H9 (cell line): ENCODE data around the gene ASMTL. TPM values are rescaled to one million over a fixed set of nuclear protein-coding genes. Genes with fewer than 3 reads are reported as not detected.

Experiments
- DNase-seq: peaks from one replicate; pipeline ENCODE4 v3.0.0-alpha.2; 2017
- H2AFZ ChIP-seq: one replicate; pipeline ENCODE4 v1.6.1; 2013; ENCODE audit warnings: mild to moderate bottlenecking, low read length, control low read depth, moderate library complexity
- H2AK5ac ChIP-seq: 2 replicates; pipeline ENCODE4 v1.6.1; 2013; ENCODE audit warnings: low read length, control low read depth, mixed read lengths; ENCODE audit not compliant: insufficient read length
- H2BK120ac ChIP-seq: one replicate; pipeline ENCODE4 v1.6.1; 2013; ENCODE audit warnings: low read depth, mild to moderate bottlenecking, low read length, control low read depth, inconsistent platforms; ENCODE audit not compliant: poor library complexity, severe bottlenecking
- H2BK12ac ChIP-seq: 2 replicates; pipeline ENCODE4 v1.6.1; 2013; ENCODE audit warnings: low read length, control low read depth, mixed read lengths, low read depth; ENCODE audit not compliant: insufficient read length
- H2BK15ac ChIP-seq: 2 replicates; pipeline ENCODE4 v1.6.1; 2013; ENCODE audit warnings: low read depth, low read length, control low read depth
- H2BK20ac ChIP-seq: one replicate; pipeline ENCODE4 v1.6.1; 2013; ENCODE audit warnings: low read depth, mild to moderate bottlenecking, low read length, control low read depth, inconsistent platforms; ENCODE audit not compliant: poor library complexity, severe bottlenecking
- H2BK5ac ChIP-seq: 2 replicates; pipeline ENCODE4 v1.6.1; 2013; ENCODE audit warnings: low read length, control low read depth, mixed read lengths; ENCODE audit not compliant: insufficient read length
- H3K14ac ChIP-seq: 2 replicates; pipeline ENCODE4 v1.6.1; 2013; ENCODE audit warnings: low read length, control low read depth; ENCODE audit not compliant: insufficient read depth
- H3K18ac ChIP-seq: 2 replicates; pipeline ENCODE4 v1.6.1; 2013; ENCODE audit warnings: low read depth, mild to moderate bottlenecking, mixed read lengths, low read length, control low read depth; ENCODE audit not compliant: insufficient read length
- H3K23ac ChIP-seq: 2 replicates; pipeline ENCODE4 v1.6.1; 2013; ENCODE audit warnings: low read length, control low read depth, mixed read lengths, low read depth; ENCODE audit not compliant: insufficient read length
- H3K23me2 ChIP-seq: 2 replicates; pipeline ENCODE4 v1.6.1; 2013; ENCODE audit warnings: low read depth, mild to moderate bottlenecking, mixed read lengths, low read length, control low read depth; ENCODE audit not compliant: insufficient read length, poor library complexity, severe bottlenecking
- H3K27ac ChIP-seq: 2 replicates; pipeline ENCODE4 v1.5.1; 2013; ENCODE audit warnings: low read length, control low read depth, mixed read lengths, low read depth; ENCODE audit not compliant: insufficient read length
- H3K27me3 ChIP-seq: 2 replicates; pipeline ENCODE4 v1.6.1; 2013; ENCODE audit warnings: low read length, control low read depth, inconsistent platforms; ENCODE audit not compliant: insufficient read depth
- H3K4ac ChIP-seq: 2 replicates; pipeline ENCODE4 v1.6.1; 2013; ENCODE audit warnings: low read depth, mild to moderate bottlenecking, control low read depth, inconsistent platforms, low read length, moderate library complexity
- H3K4me1 ChIP-seq: 2 replicates; pipeline ENCODE4 v1.6.1; 2013; ENCODE audit warnings: low read length, control low read depth, inconsistent platforms; ENCODE audit not compliant: insufficient read depth
- H3K4me2 ChIP-seq: 2 replicates; pipeline ENCODE4 v1.6.1; 2013; ENCODE audit warnings: low read length, control low read depth, mixed read lengths; ENCODE audit not compliant: insufficient read length, insufficient read depth
- H3K56ac ChIP-seq: 2 replicates; pipeline ENCODE4 v1.6.1; 2013; ENCODE audit warnings: low read depth, mild to moderate bottlenecking, mixed read lengths, low read length, control low read depth; ENCODE audit not compliant: insufficient read length
- H3K79me1 ChIP-seq: 2 replicates; pipeline ENCODE4 v1.6.1; 2013; ENCODE audit warnings: low read depth, mild to moderate bottlenecking, moderate library complexity, low read length, control low read depth, inconsistent platforms; ENCODE audit not compliant: insufficient read depth, poor library complexity, severe bottlenecking
- H3K79me2 ChIP-seq: 2 replicates; pipeline ENCODE4 v1.6.1; 2013; ENCODE audit warnings: low read length, control low read depth, inconsistent platforms; ENCODE audit not compliant: insufficient read depth
- H3K9ac ChIP-seq: 2 replicates; pipeline ENCODE4 v1.6.1; 2013; ENCODE audit warnings: low read length, control low read depth, mixed read lengths; ENCODE audit not compliant: insufficient read length; ENCODE audit errors: extremely low read depth
- H3K9me3 ChIP-seq: one replicate; pipeline ENCODE4 v1.6.1; 2013; ENCODE audit warnings: low read depth, low read length, inconsistent platforms; ENCODE audit not compliant: control insufficient read depth
- H3T11ph ChIP-seq: one replicate; pipeline ENCODE4 v1.6.1; 2013; ENCODE audit warnings: mild to moderate bottlenecking, low read length, control low read depth, inconsistent platforms
- H4K20me1 ChIP-seq: one replicate; pipeline ENCODE4 v1.6.1; 2013; ENCODE audit not compliant: control insufficient read depth, insufficient read length, insufficient read depth
- H4K5ac ChIP-seq: 2 replicates; pipeline ENCODE4 v1.6.1; 2013; ENCODE audit warnings: low read depth, mild to moderate bottlenecking, mixed read lengths, low read length, control low read depth; ENCODE audit not compliant: insufficient read length
- H4K8ac ChIP-seq: replicated peaks from 2 replicates; pipeline ENCODE4 v1.6.1; 2013; ENCODE audit warnings: low read length, control low read depth, mixed read lengths, low read depth; ENCODE audit not compliant: insufficient read length
- H4K91ac ChIP-seq: 2 replicates; pipeline ENCODE4 v1.6.1; 2013; ENCODE audit warnings: low read depth, mild to moderate bottlenecking, moderate library complexity, mixed read lengths, low read length, control low read depth; ENCODE audit not compliant: insufficient read length
- H3K27ac Mint-ChIP-seq, 3 experiments: 2 replicates in 2 of 3; 3 replicates in 1 of 3; pipeline ENCODE4 v1.8.0; 2020 to 2021; ENCODE audit warnings: mixed read lengths in 3 of 3, mild to moderate bottlenecking in 1 of 3, moderate library complexity in 1 of 3
- H3K27me3 Mint-ChIP-seq: 2 replicates; pipeline ENCODE4 v1.8.0; 2021; ENCODE audit warnings: low read depth, mild to moderate bottlenecking, moderate library complexity, mixed read lengths
- H3K36me3 Mint-ChIP-seq, 3 experiments: 2 replicates in 2 of 3; 3 replicates in 1 of 3; pipeline ENCODE4 v1.8.0; 2020 to 2021; ENCODE audit warnings: low read depth in 3 of 3, mixed read lengths in 3 of 3; ENCODE audit not compliant: insufficient read depth in 1 of 3
- H3K4me1 Mint-ChIP-seq, 2 experiments: 2 replicates each; pipeline ENCODE4 v1.8.0; 2020; ENCODE audit warnings: mixed read lengths in 2 of 2
- H3K4me3 Mint-ChIP-seq, 2 experiments: 2 replicates in 1 of 2; 3 replicates in 1 of 2; pipeline ENCODE4 v1.8.0; 2020 to 2021; ENCODE audit warnings: mild to moderate bottlenecking in 2 of 2, mixed read lengths in 2 of 2, moderate library complexity in 1 of 2
- H3K9me3 Mint-ChIP-seq, 2 experiments: 2 replicates in 1 of 2; 3 replicates in 1 of 2; pipeline ENCODE4 v1.8.0; 2020; ENCODE audit warnings: mild to moderate bottlenecking in 2 of 2, mixed read lengths in 2 of 2, moderate library complexity in 1 of 2
- WGBS: extraction: QIAGEN DNeasy Blood & Tissue Kit; methylation state at CpG from one replicate; pipeline ENCODE4 v1.1.7; 2013; ENCODE audit warnings: missing lambda C conversion rate, low lambda C conversion rate, mixed read lengths; ENCODE audit not compliant: insufficient read length; ENCODE audit errors: extremely low coverage; 5-methylcytosine and 5-hydroxymethylcytosine counted together
- total RNA-seq: library from RNA; stranded (reverse); gene quantifications from 2 replicates; pipeline ENCODE4 v1.2.1, GENCODE V29; 2021
- TF ChIP-seq, protein P1 (sequence below): fragments of 200-600 bp; sonication (generic); conservative IDR thresholded peaks from 3 replicates; pipeline ENCODE4 v1.8.0; 2021; ENCODE audit warnings: antibody characterized with exemption, mild to moderate bottlenecking

ASMTL gene
- total RNA-seq, 1 experiment from 2014 or later: 59.8 TPM

DNA sequence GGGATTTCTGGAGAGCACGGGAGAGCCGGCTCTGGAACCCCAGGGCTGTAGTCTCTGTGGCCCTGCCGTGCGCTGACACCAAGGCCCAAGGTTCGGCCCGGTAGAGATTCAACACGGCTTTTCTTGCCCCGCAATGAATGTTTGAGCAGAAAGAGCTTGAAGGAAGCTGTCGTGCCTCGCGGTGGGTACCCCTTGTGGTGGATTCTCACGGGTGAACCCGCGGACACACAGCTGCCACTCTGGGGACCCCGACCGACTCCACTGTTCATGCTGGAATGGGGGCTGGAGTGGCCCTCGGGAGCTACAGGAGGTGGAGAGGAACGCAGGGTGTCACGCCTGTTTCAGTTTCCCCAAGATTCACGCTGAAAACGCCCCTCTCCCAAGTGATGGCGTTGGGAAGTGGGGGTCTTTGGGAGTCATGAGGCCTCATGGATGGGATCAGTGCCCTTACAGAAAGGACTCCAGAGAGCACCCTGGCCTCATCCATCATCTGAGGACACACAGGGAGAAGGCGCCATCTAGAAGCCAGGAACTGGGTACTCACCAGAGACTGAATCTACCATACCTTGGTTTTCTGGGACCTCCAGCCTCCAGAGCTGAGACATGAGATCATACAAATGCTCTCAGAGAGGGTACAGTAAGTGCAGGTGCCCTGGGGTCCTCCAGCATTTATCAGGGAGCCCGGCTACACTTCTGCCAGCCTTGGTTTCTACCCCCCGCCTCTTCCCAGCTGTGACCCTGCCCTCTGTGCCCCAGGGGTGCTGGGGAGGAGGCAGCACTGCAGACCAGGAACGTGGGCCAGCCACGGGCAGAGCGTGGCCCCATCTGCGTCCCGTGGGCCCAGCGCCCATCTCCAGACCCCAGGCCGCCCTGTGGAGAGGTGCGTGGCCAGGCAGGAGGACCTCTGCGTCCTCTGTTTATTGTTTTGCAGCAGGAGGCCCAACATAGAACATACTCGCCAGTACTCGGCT is 67.2 kb downstream of the ASMTL start:
- Histone ChIP-seq H3K23ac (no peak overlapping the region), H3K23me2 (no peaks in the 10 kb centered on the region), H3K4me1 (no peaks in the 10 kb centered on the region; the same call in 1 of the 2 replicates), H4K91ac (no peak overlapping the region), H3K14ac (no peak overlapping the region), H3K4ac (no peak overlapping the region), H2BK120ac (no peak overlapping the region), H4K20me1 (no peaks in the 10 kb centered on the region), H3K27me3 (no peaks in the 10 kb centered on the region), H2AK5ac (no peak overlapping the region), H3K9me3 (no peaks in the 10 kb centered on the region), H3K79me1 (peaks cover 8% of the 10 kb centered on the region), H2BK5ac (no peak overlapping the region), H3K27ac (no peak overlapping the region), H3K9ac (no peak overlapping the region), H4K5ac (no peak overlapping the region), H3K56ac (no peak overlapping the region), H2BK15ac (no peak overlapping the region), H3K79me2 (peaks cover 21% of the 10 kb centered on the region; the same call in 1 of the 2 replicates), H4K8ac (no peak overlapping the region), H2AFZ (no peak overlapping the region), H3K4me2 (no peak overlapping the region), H2BK20ac (no peak overlapping the region), H3T11ph (no peak overlapping the region), H2BK12ac (no peak overlapping the region), H3K18ac (no peak overlapping the region)
- DNase-seq: no peak
- H3K9me3 Mint-ChIP-seq: no peaks in the 10 kb centered on the region
- H3K27me3 Mint-ChIP-seq: no peaks in the 10 kb centered on the region; the same call in 1 of the 2 replicates
- peak overlapping the region in 1 of 2 experiments; percentile 20; a peak in 1 of 5 replicates for H3K4me3 Mint-ChIP-seq
- TF ChIP-seq, protein P1, sequence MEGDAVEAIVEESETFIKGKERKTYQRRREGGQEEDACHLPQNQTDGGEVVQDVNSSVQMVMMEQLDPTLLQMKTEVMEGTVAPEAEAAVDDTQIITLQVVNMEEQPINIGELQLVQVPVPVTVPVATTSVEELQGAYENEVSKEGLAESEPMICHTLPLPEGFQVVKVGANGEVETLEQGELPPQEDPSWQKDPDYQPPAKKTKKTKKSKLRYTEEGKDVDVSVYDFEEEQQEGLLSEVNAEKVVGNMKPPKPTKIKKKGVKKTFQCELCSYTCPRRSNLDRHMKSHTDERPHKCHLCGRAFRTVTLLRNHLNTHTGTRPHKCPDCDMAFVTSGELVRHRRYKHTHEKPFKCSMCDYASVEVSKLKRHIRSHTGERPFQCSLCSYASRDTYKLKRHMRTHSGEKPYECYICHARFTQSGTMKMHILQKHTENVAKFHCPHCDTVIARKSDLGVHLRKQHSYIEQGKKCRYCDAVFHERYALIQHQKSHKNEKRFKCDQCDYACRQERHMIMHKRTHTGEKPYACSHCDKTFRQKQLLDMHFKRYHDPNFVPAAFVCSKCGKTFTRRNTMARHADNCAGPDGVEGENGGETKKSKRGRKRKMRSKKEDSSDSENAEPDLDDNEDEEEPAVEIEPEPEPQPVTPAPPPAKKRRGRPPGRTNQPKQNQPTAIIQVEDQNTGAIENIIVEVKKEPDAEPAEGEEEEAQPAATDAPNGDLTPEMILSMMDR: no peak
- WGBS: no CpG with 5 or more reads among the region's 36 CpGs
- H3K36me3 Mint-ChIP-seq: peaks cover 52 to 83% (median 77%) of the 10 kb centered on the region in 3 experiments
- H3K27ac Mint-ChIP-seq: peak overlapping the region in 1 of 3 experiments; percentile 61; a peak in 1 of 7 replicates
- H3K4me1 Mint-ChIP-seq: peaks cover 9 to 29% of the 10 kb centered on the region in 2 experiments
